ENCODE measurements around the gene CMTM8.

DNA sequence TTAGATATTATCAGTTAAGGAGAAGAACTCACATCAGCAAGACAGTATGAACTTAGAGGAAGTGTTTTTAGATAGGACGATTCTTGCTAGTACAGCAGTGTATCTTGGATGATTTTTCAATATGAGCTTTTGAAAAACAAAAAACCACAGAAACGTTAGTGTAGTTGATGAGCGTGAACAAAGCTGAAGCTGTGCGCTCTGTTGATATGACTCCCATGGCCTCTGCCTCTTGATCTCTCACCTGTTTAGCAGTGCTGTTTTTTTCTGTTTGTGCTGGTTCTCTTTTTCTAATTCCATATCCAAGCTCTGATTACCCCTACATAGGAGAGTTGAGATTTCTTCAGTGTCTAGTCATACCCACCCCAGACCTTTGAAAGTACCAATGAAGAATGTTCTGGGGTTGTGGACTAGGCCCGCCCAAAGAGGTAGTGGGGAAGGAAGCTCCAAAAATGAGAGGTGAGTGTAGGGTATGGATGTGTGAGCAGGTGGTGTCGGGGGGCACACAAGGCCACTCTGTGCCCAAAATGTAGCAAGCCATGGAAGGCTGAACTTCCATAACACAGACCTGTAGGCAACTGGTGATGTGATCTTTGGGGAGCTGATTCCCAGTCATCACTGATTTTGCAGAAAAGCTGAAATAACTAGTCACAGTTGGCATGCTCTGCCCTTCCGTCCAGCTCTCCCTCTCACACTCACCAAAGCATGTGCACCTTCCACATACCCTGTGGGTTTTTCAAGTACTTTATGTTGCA, 133.2 kb downstream of the CMTM8 start:
- TF ChIP-seq POLR2A (IDR thresholded peaks at IDR 0.05; ENCODE audit: low read depth, low read length) = no peak
- TF ChIP-seq POLR2AphosphoS5 (IDR thresholded peaks at IDR 0.05; ENCODE audit: low read depth, low read length) = no peak
- 0 out of 2 replicates have a peak, but pooled peaks have one; percentile 18 for TF ChIP-seq SPI1 (IDR thresholded peaks at IDR 0.05; ENCODE audit: low read depth, low read length)
- TF ChIP-seq PAX5 (IDR thresholded peaks at IDR 0.05; ENCODE audit: insufficient read depth, low read length, severe bottlenecking) = no peak

Measured in GM12891 (cell line).